SHP77 (cell line): ENCODE data around the gene ASS1.

ENCODE experiments used
- DNase-seq, 2 experiments: peaks; one replicate each; lab custom pipeline; 2025; lab: John Stamatoyannopoulos, UW

ASS1 gene

GRCh38 chr9:130418776-130419175 is 26.0 kb upstream of the ASS1 start:
- DNase-seq, result no peak

- no peak for DNase-seq
These were observed 25.2 kb upstream of the ASS1 start for GRCh38 chr9:130419521-130420035.

GRCh38 chr9:130421154-130421801 is 23.5 kb upstream of the ASS1 start:
- DNase-seq, result peak; percentile 37 to 40

GRCh38 chr9:130421802-130422276 is 22.9 kb upstream of the ASS1 start:
- peak; percentile 77 to 87 for DNase-seq

- DNase-seq, result no peak
These were observed 22.2 kb upstream of the ASS1 start for GRCh38 chr9:130422546-130422945.

GRCh38 chr9:130423272-130423671 is 21.5 kb upstream of the ASS1 start:
- DNase-seq, result no peak

GRCh38 chr9:130424595-130425454 is 19.9 kb upstream of the ASS1 start:
- no peak for DNase-seq

GRCh38 chr9:130425741-130426466 is 18.9 kb upstream of the ASS1 start:
- DNase-seq, result no peak

GRCh38 chr9:130426467-130426773 is 18.3 kb upstream of the ASS1 start:
- DNase-seq, result no peak

GRCh38 chr9:130426883-130427282 is 17.9 kb upstream of the ASS1 start:
- no peak for DNase-seq

GRCh38 chr9:130427326-130427725 is 17.4 kb upstream of the ASS1 start:
- DNase-seq, result no peak

- DNase-seq, result no peak
These were observed 16.6 kb upstream of the ASS1 start for GRCh38 chr9:130428086-130428665.

GRCh38 chr9:130429381-130429780 is 15.4 kb upstream of the ASS1 start:
- no peak for DNase-seq

- no peak for DNase-seq
These were observed 14.9 kb upstream of the ASS1 start for GRCh38 chr9:130429831-130430230.

- no peak for DNase-seq
These were observed 14.5 kb upstream of the ASS1 start for GRCh38 chr9:130430232-130430631.

- no peak for DNase-seq
These were observed 13.8 kb upstream of the ASS1 start for GRCh38 chr9:130430734-130431535.

GRCh38 chr9:130431536-130432303 is 13.0 kb upstream of the ASS1 start:
- no peak for DNase-seq

GRCh38 chr9:130432362-130432761 is 12.4 kb upstream of the ASS1 start:
- DNase-seq, result no peak

- DNase-seq, result no peak
These were observed 12.0 kb upstream of the ASS1 start for GRCh38 chr9:130432796-130433167.

- DNase-seq, result peak; percentile 30 to 33
These were observed 11.4 kb upstream of the ASS1 start for GRCh38 chr9:130433168-130433946.
